ENCODE data around the gene SESN3.

- TF ChIP-seq POLR2AphosphoS5 (IDR thresholded peaks at IDR 0.05) (no peak), CTCF (IDR thresholded peaks at IDR 0.05) (no peak)
Measured at GRCh38 chr11:95241681-95242081, 10.7 kb upstream of the SESN3 start.
